Measurements from ENCODE around the gene RMND1.

- no peak for TF ChIP-seq EP300 (IDR thresholded peaks at IDR 0.05)
- TF ChIP-seq CTCF (IDR thresholded peaks at IDR 0.05) = no peak
Observed at GRCh38 chr6:151414641-151415260, 37.2 kb downstream of the RMND1 start.
